Amniotic epithelial cell (primary cell): Measurements from ENCODE around the gene UVRAG.
"Not testable (repeated sequence)": the region's sequence is repeated elsewhere in the genome, so short reads cannot be mapped to it uniquely, and the experiment has no call there.

Experiments
- DNase-seq: peaks from one replicate; pipeline ENCODE4 v3.0.0-alpha.2; 2010; ENCODE audit warnings: low read depth

UVRAG gene

GRCh38 chr11:75879737-75880136 lies 64.7 kb downstream of the UVRAG start:
- DNase-seq, result no peak

- not testable (repeated sequence) for DNase-seq
Observed at GRCh38 chr11:75880343-75880742, 65.3 kb downstream of the UVRAG start.

- DNase-seq, result no peak
Observed at GRCh38 chr11:75884321-75884720, 69.3 kb downstream of the UVRAG start.

- DNase-seq, result no peak
Observed at GRCh38 chr11:75888416-75888815, 73.4 kb downstream of the UVRAG start.

GRCh38 chr11:75891947-75892739 lies 77.1 kb downstream of the UVRAG start:
- no peak for DNase-seq

GRCh38 chr11:75893251-75893650 lies 78.2 kb downstream of the UVRAG start:
- DNase-seq, result no peak

GRCh38 chr11:75894036-75894585 lies 79.1 kb downstream of the UVRAG start:
- DNase-seq, result no peak

GRCh38 chr11:75896843-75897419 lies 81.9 kb downstream of the UVRAG start:
- DNase-seq, result peak; percentile 43

- no peak for DNase-seq
Observed at GRCh38 chr11:75898871-75899270, 83.9 kb downstream of the UVRAG start.

GRCh38 chr11:75899806-75900205 lies 84.8 kb downstream of the UVRAG start:
- DNase-seq, result no peak

GRCh38 chr11:75900848-75901247 lies 85.8 kb downstream of the UVRAG start:
- no peak for DNase-seq

- DNase-seq, result no peak
Observed at GRCh38 chr11:75902631-75903030, 87.6 kb downstream of the UVRAG start.

GRCh38 chr11:75903276-75903675 lies 88.3 kb downstream of the UVRAG start:
- no peak for DNase-seq

GRCh38 chr11:75905434-75905833 lies 90.4 kb downstream of the UVRAG start:
- no peak for DNase-seq

- no peak for DNase-seq
Observed at GRCh38 chr11:75907906-75908527, 93.0 kb downstream of the UVRAG start.

- no peak for DNase-seq
Observed at GRCh38 chr11:75910426-75911145, 95.6 kb downstream of the UVRAG start.

GRCh38 chr11:75911459-75911858 lies 96.4 kb downstream of the UVRAG start:
- no peak for DNase-seq

GRCh38 chr11:75913984-75914383 lies 99.0 kb downstream of the UVRAG start:
- DNase-seq, result no peak

GRCh38 chr11:75916882-75917281 lies 101.9 kb downstream of the UVRAG start:
- DNase-seq, result no peak

- no peak for DNase-seq
Observed at GRCh38 chr11:75918331-75918730, 103.3 kb downstream of the UVRAG start.

GRCh38 chr11:75919525-75919924 lies 104.5 kb downstream of the UVRAG start:
- peak; percentile 46 for DNase-seq

- DNase-seq, result no peak
Observed at GRCh38 chr11:75920848-75921247, 105.8 kb downstream of the UVRAG start.
